ENCODE measurements around the gene BRMS1. TPM values are rescaled to one million over a fixed set of nuclear protein-coding genes. Genes with fewer than 3 reads are reported as not detected.

BRMS1 gene
- polyA plus RNA-seq, 1 donor (not counting 4 experiments of a cell fraction or from before 2014, with no cell fraction given) = 61.4 TPM

- Histone ChIP-seq H3K79me2 (ENCODE audit: control insufficient read depth, insufficient read depth, low read length) (no peaks in the 10 kb centered on the region), H3K4me3 (ENCODE audit: control insufficient read depth in 2 of 3, extremely low read depth in 1 of 3, insufficient read depth in 2 of 3, low read depth in 1 of 3, low read length in 3 of 3) (no peak overlapping the region), H3K9ac (ENCODE audit: control insufficient read depth, extremely low read depth, insufficient read depth, low read length) (no peak overlapping the region), H4K20me1 (ENCODE audit: control insufficient read depth, extremely low read depth, insufficient read depth, low read length) (no peaks in the 10 kb centered on the region), H2AFZ (ENCODE audit: control insufficient read depth, low read length) (no peak overlapping the region), H3K27me3 (ENCODE audit: control insufficient read depth, extremely low read depth, insufficient read depth, low read length) (peaks cover 4% of the 10 kb centered on the region), H3K4me2 (ENCODE audit: control insufficient read depth, extremely low read depth, insufficient read depth, low read depth, low read length) (no peak overlapping the region), H3K36me3 (ENCODE audit: control insufficient read depth in 2 of 2, extremely low read depth in 1 of 2, insufficient read depth in 2 of 2, low read length in 2 of 2) (no peaks in the 10 kb centered on the region), H3K4me1 (ENCODE audit: control insufficient read depth, extremely low read depth, insufficient read depth, low read length) (peaks cover 2% of the 10 kb centered on the region), H3K27ac (ENCODE audit: control insufficient read depth, insufficient read depth, low read length) (no peak overlapping the region), H3K9me1 (ENCODE audit: control insufficient read depth, extremely low read depth, insufficient read depth, low read length) (no peaks in the 10 kb centered on the region), H3K9me3 (ENCODE audit: control insufficient read depth, low read depth, low read length) (no peaks in the 10 kb centered on the region)
- no peak for DNase-seq (ENCODE audit: low read depth, low spot score)
- dilution Hi-C loops (cut with MboI; ENCODE audit: extremely low pct_ligation_motif_present, low sequenced_read_pairs) = no loop called here
- FAIRE-seq = no peak
- TF ChIP-seq EZH2 (IDR thresholded peaks at IDR 0.05; ENCODE audit: low read length) (no peak), CTCF (optimal IDR thresholded peaks at IDR 0.05 in 1 of 3, IDR thresholded peaks at IDR 0.05 in 1 of 3, conservative IDR thresholded peaks at IDR 0.05 in 1 of 3; ENCODE audit: extremely low read depth in 1 of 3, insufficient read depth in 2 of 3, low read length in 3 of 3) (no peak)
Observed at GRCh38 chr11:66310324-66310723, 34.6 kb downstream of the BRMS1 start.

- Histone ChIP-seq H4K20me1 (ENCODE audit: control insufficient read depth, extremely low read depth, insufficient read depth, low read length) (no peaks in the 10 kb centered on the region), H3K27ac (ENCODE audit: control insufficient read depth, insufficient read depth, low read length) (no peak overlapping the region), H3K79me2 (ENCODE audit: control insufficient read depth, insufficient read depth, low read length) (no peaks in the 10 kb centered on the region), H3K27me3 (ENCODE audit: control insufficient read depth, extremely low read depth, insufficient read depth, low read length) (peaks cover 4% of the 10 kb centered on the region), H3K36me3 (ENCODE audit: control insufficient read depth in 2 of 2, extremely low read depth in 1 of 2, insufficient read depth in 2 of 2, low read length in 2 of 2) (no peaks in the 10 kb centered on the region), H3K4me3 (ENCODE audit: control insufficient read depth in 2 of 3, extremely low read depth in 1 of 3, insufficient read depth in 2 of 3, low read depth in 1 of 3, low read length in 3 of 3) (no peak overlapping the region), H3K9me3 (ENCODE audit: control insufficient read depth, low read depth, low read length) (no peaks in the 10 kb centered on the region), H3K9ac (ENCODE audit: control insufficient read depth, extremely low read depth, insufficient read depth, low read length) (no peak overlapping the region), H3K4me1 (ENCODE audit: control insufficient read depth, extremely low read depth, insufficient read depth, low read length) (peaks cover 2% of the 10 kb centered on the region), H2AFZ (ENCODE audit: control insufficient read depth, low read length) (no peak overlapping the region), H3K9me1 (ENCODE audit: control insufficient read depth, extremely low read depth, insufficient read depth, low read length) (no peaks in the 10 kb centered on the region), H3K4me2 (ENCODE audit: control insufficient read depth, extremely low read depth, insufficient read depth, low read depth, low read length) (no peak overlapping the region)
- dilution Hi-C loops (cut with MboI; ENCODE audit: extremely low pct_ligation_motif_present, low sequenced_read_pairs) = no loop called here
- DNase-seq (ENCODE audit: low read depth, low spot score) = no peak
- FAIRE-seq = no peak
- TF ChIP-seq CTCF (optimal IDR thresholded peaks at IDR 0.05 in 1 of 3, IDR thresholded peaks at IDR 0.05 in 1 of 3, conservative IDR thresholded peaks at IDR 0.05 in 1 of 3; ENCODE audit: extremely low read depth in 1 of 3, insufficient read depth in 2 of 3, low read length in 3 of 3) (no peak), EZH2 (IDR thresholded peaks at IDR 0.05; ENCODE audit: low read length) (no peak)
Observed at GRCh38 chr11:66309475-66309874, 35.4 kb downstream of the BRMS1 start.
